Measurements from ENCODE around the gene S100A7A.
"Not testable (repeated sequence)": the region's sequence is repeated elsewhere in the genome, so short reads cannot be mapped to it uniquely, and the experiment has no call there.

The S100A7A gene

DNA sequence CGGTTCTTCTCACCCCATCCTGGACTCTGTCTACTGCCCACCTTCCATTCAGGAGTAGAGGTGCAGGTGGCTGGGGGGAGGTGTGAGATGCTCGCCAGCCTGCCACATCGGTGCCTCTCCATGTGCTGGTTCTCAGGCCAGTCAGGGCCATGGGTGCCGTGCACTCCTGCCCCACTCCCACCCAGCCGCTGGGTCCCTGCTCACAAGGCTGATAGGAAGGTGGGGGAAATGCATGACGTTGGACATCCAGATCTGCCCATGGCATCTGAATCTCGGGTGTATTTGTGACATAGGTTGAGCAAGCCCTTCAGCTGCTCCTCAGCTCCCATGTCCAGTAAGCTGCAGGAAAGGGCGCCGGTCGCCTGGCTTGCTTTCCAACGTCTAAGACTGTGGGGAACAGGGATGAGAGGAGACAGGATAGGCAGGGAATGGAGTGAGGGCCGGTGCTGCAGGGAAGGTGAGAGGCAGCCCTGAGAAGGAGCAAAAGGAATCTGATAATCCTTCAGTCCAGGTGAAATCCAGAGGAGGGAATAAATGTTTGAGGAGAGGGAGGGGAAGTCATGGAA lies 11.8 kb downstream of the S100A7A start:
- no peak for DNase-seq

DNA sequence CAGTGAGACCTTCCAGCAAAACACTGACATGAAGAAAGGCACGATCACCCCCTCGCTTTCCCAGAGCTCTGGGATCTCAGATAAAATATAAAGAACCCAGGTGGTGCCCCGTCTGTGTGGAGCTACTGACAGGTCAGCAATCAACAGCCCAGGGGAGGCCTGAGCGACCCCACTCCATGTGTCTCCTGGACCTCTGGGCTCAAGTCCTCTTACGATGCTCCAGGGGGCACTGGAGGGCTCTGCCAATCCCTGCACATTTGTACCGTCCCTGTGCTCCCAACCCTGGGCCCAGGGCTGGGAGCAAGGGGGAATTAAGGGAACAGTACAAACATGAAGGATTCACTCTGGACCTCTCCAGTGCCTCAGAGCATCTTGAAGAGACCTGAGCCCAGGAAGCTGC lies 12.5 kb downstream of the S100A7A start:
- no peak for DNase-seq

DNA sequence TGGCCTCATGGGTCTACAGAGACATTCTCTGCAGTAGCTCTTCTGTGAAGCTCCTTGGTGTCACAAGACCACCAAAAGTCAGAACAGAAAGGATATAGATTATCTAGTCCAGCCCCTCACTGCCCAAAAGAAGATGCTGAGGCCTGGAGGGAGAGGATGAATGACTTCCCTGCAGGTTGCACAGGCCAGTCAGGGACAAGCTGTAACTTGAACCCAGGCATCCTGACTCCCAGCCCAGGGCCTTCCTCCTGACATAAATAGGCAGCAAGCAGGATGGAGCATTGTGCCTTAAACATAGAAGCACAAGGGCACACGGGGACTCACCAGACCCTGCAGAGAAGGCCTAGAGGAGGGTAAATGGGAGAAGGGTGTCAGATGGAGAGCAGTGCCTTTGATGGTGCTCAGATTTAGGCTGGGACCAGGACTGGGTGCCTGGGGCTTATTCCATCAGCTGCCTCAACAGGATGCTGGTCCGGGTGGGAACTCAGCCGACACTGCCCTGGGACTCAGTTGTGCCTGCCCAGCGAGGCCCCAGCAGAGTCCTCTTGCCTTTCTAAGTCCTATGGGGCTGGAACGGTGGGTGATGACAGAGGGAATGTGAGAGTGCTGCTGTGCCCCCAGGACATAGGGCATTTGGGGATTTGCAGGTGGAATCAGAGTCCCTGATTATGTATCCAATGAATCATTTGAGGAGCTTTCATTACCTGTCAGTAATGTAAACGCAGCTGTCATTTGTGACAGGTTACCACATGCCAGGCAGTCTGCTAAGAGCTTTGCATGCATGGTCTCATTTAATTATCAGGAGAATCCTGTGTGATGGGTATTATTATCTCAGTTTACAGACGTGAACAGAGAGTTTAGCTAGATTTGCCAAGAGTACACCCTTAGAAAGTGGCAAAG lies 13.2 kb downstream of the S100A7A start:
- no peak for DNase-seq

DNA sequence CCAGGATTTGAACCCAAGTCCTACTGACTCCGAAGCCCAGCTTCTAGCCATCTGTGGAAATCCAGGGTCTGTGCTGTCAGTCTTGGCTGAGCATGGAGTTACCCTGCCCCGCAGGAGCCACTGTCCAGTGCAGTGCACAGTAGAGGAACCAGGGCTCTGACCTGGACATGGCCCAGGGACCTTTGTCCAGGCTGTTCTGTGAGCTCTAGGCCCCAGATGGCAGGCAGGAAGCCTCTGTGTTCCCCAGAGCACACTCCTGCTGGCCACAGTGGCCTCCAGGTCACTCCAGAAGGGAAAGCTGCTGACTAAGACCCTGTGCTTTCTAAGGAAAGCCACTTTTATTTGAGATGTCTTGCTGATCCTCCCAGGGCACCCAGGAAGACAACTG lies 13.8 kb downstream of the S100A7A start:
- no peak for DNase-seq

DNA sequence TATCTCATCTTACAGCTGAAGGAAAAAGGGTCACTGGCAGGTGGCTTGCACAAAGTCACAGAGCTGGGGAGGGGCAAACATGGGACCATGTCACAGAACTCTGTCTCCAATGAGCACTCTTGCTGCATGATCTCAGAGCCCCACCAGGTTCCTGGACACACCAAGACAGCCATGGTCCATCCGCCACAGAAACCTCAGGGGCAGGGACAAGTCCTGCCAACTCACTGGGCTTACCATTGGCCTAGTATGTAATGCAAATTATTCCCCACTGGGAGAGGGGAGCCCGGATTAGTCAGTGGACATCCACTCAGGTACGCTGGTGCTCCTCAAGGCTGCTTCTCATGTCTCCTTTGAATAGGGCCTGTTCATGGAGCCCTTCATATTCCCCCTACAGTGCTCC lies 14.2 kb downstream of the S100A7A start:
- no peak for DNase-seq

DNA sequence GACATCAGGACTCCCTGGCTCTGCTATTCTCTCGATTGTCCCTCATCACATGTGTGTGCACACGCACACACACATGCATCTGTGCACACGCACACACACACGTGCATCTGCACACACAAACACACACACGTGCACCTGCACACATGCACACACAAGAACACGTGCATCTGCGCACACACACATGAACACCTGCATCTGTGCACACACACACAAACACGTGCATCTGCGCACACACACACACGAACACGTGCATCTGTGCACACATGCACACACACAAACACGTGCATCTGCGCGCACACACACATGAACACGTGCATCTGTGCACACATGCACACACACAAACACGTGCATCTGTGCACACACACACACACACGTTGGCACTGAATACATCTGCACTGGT lies 14.7 kb downstream of the S100A7A start:
- DNase-seq: no peak

DNA sequence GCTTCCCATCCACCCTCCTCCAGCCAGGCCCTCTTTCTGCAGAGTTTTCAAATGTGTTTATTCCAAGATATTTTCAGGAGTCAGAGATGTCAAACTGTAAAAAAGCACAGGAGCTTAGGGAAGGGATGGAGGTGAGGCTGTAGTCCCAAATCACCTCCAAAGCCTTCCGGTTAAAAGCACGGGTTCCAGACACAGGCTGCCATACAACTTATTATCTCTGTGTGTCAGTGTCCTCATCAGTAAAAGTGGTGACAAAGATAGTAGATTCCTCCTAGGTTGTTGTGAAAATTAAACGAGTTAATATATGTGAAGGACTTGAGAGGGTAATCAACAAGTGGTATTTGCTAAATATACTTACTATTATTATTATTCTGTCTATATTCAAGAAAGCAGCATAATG lies 15.1 kb downstream of the S100A7A start:
- no peak for DNase-seq

DNA sequence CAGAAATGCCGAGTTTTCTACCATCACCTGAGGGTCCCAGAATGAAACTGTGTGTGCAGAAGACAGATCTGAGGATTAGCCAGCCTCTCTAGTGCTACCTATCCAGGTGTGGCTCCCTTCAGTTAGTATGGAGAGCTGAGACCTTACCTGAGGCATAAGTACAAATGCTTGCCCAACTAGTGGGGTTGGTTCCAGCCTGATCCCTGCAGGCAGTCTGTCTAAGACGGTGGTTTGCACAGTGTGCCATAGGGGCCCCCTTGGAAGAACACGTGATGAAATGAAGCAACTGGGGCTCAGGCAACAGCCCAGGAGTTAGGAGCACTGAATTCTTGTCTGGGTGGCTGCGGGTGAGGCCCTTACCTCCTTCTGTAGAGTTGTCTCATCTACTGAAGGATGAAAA lies 15.6 kb downstream of the S100A7A start:
- no peak for DNase-seq

DNA sequence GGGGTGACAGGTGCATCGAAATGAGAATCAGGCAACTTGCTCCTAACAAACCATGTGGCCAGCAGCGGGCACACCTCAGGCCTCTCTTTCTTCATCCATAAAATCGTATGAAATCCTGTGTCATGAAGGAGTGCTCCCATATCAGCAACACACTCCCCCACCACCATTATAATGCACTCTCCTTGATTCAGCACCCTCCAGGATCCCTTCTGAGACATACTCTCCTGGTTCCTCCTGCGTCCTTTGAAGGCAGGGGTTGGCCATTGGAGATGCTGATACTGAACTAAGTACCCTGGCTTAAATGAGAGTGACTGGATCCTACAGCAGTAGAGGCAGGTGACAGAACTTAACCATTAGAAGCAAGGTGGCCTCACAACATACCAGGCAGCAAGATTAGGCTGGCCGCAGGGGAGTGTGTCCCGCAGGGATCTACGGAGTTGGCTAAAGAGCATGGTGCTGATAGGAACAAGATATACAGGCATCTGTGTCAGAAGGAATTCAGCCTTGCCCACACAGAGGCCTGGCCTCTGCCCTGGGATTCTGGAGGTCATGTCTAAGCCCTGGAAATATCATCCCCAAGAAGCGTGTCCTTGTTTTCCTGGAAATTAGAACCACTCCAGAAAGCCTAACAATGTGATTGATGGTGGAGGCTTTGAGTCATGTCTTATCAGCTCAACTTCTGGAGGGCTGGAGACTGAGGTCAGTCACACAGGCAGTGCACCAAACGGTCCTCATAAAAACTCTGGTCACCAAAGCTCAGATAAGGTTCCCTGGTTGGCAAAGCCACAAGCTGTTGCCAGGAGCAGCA lies 16.8 kb downstream of the S100A7A start:
- DNase-seq: peak; percentile 22

DNA sequence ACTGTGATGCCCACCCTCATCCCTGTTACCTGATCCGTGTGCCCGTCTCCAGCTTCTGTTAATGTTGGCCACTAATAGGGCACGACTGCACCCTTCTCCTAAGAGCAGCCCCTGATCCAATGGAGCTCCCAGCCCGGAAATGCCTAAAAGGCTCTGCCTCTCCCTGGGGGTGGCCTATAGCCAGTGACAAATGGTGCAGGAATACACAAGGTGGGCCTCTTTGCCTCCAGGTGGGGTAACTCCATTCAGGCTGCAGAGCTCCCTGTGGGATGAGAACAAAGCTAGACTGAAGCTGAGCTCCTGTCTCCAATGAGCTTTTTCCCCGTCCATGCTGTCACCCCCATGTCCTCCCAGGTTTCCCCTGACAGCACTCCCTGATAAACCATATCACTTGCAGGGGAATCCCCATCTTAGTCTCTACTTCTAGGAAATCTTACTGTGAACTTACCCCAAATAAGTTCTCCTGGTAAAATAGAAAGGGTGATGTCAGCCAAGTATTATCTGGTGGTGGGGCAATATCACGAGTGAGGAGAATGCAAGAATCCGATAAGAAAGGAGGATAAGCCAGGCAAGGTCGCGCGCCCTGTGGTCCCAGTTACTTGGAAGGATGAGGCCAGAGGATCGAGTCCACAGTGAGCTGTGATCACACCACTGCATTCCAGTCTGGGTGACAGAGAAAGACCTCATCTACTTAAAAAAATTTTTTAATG lies 18.6 kb downstream of the S100A7A start:
- peak; percentile 15 for DNase-seq

DNA sequence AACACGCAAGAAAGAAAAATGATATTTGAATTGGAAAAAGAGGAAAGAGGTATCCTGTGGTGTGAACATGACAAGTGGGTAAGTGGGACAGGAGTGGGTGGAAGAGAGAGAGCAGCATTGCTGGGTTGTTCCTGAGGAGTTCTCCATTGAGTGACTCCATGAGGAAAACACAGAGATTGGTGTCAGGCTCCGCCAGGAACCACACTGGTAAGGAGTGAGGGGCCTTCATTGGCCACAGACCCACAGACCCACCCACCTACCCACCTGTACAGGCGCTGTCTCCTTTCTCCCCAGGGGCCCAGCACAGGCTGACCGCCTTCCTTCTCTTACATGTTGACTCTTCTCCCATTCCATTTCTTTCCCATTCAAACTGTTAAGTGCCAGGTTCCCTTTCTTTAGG lies 20.9 kb downstream of the S100A7A start:
- no peak for DNase-seq

DNA sequence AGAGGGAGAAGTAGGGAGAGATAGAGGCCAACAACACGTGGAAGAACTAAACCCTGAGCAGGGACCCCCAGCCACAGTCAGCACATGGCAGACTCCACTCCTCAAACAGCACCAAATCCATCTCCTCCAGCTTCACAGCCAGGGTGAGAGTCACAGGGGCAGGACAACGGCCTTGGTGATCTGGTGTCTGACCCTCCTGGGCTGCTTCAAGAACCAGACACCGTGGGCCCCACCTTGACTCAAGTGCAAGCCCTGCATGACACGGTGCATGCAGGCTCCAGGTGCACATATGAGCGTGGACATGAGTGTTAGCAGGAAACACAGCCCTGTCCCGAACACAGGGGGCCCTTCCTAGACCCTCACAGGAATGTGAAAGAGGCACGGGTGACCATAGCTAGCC lies 22.3 kb downstream of the S100A7A start:
- no peak for DNase-seq

DNA sequence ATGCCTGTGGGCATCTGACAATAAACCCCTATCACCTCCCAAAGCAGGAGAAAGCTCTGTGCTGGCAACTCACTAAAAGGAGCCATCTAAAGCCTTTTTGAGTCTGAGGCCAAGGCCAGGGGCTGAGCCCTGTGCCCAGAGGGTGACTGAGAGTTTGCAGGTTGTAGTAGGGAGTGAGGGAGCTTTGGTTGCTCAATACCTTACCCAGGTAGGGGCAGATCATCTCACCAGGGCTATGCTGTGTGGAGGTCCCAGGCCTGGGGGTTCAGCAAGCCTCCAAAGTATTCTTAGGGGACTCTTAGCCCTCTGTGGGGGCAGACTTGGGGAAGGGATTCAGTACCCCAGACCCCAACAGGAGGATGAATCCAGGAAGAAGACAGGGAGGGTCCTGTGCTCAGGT lies 23.0 kb downstream of the S100A7A start:
- DNase-seq: no peak

DNA sequence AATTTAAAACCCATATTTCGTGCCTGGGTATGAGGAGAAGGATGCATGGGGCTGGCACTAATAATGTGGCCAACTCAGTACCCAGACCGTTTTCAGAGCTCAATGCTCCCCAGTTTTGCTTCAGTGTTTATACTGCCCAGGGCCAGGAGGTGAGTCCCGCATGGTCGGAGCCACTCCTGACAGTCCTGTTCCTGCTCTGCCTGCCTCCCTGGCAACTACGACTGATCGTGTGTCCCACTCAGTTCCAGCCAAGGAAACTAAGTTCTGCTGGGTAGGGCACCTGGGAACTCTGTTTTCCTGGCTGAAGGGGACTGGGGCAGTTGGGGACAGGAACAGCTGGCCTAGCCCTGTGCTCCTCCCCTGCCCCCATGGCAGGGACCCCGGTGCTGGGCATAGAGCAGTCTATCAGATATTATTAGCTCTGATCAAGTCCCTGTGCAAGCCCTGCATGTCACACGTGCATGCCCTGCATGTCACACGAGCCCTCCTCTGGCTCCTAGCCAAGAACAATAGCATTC lies 25.0 kb downstream of the S100A7A start:
- DNase-seq: no peak

DNA sequence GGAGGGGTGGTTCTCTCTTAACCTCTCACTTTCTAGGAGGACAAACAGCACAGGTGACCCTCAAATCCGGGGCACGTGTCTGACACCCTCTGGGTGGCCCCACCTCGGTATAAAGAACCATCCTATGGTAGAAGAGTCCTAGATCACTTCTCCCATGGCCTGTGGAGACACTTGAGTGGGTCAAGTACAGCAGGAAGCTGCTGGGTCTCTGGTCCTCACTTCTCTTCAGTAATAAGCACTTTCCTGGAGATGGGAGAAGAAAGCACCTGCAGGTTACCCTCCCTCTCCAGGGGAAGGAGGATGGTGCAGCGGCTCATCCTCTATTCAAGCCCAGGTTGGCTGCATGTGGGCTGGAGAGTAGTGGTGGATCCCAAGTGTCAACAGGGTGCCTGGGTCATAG lies 27.2 kb downstream of the S100A7A start:
- no peak for DNase-seq

DNA sequence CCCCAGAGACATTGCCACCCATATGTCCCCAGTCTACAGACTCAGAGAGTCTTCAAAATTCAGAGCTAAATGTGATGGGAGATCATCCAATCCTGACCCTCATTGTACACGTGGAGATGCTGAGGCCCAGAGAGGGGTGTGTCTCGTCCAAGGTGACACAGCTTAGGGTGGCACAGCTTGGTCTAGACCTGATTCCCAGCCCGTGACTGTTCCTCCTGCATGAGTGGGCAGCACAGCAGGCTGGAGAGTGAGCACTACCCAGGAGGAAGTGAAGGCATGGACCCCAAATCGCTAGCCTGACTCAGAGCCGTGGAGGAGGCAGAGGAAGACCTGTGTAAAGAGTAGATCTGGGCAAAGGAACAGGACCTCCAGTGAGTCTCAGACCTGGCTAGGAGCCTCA lies 27.8 kb downstream of the S100A7A start:
- DNase-seq: no peak

DNA sequence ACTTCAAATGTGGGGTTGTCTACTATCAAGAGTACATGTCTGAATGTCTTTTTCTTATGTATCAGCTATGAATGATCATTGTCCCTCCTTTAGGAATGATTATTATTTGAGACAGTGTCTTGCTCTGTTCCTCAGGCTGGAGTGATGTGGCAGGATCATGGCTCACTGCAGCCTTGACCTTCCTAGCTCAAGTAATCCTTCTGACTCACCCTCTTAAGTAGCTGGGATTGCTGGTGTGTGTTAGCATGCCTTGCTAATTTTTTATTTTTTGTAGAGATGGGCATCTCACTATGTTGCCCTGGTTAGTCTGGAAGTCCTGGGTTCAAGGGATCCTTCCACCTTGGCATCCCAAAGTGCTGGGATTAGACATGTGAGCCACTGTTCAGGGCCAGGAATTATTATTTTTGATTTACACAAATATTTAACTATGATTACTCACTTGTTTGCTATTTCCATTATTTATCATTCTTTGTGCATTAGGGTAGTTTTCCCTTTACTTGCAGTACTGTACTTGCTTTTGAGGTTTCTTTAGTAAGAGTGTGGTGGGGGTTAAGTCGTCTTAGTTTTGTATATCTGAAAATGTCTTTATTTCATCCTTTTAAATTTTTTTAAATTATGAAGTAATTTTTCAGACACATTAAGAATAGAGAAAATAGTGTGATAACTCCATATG lies 31.3 kb downstream of the S100A7A start:
- DNase-seq: peak; percentile 63

DNA sequence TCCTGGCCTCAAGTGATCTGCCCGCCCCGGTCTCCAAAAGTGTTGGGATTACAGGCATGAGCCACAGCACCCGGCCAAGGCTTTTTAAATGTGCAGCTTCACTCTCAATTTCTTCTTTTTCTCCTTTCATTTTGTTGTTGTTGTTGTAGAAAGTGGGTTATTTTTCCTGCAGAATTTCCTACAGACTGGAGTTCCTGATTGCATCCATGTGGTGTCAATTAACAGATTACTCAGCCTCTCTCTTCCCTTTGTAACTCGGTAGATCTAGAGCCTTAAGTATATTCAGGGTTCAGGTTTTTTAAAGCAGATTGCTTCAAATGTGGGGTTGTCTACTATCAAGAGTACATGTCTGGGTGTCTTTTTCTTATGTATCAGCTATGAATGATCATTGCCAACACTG lies 32.5 kb downstream of the S100A7A start:
- not testable (repeated sequence) for DNase-seq

DNA sequence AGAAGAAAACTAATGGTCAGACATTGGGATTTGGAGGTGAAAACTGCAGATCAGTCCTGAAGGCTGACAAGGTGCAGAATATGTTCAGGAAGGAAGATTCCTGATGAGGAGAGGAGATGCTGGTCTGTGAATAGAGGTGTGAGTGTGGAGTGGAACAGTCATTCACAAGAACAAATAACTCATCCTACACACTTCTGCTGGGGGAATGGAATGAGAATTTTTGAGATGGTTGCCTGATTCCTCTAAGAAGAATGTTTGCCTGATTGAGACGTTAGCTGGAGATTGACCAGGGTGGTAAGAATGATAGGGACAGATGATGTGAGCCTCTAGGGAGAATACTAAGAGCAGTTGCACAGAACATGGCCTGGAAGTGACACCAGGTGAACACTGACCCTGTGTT lies 40.1 kb downstream of the S100A7A start:
- DNase-seq: no peak

DNA sequence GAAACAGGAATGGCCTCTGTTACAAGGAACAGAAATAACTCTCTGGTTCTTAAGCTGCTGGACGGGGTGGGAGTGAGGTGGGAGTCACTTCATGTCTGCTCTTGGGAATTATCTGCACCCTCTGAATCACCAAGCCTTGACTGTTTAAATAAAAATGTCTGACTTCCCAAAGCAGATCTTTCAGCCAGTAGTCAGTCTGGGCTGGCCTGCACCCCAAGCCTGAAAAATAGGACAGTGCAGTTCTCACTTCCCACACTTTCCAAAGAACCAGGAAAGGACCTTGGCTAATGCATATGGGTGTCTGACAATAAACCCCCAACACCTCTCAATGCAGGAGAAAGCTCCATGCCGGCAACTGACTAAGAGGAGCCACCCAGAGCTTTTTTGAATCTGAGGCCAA lies 43.3 kb downstream of the S100A7A start:
- DNase-seq: no peak

DNA sequence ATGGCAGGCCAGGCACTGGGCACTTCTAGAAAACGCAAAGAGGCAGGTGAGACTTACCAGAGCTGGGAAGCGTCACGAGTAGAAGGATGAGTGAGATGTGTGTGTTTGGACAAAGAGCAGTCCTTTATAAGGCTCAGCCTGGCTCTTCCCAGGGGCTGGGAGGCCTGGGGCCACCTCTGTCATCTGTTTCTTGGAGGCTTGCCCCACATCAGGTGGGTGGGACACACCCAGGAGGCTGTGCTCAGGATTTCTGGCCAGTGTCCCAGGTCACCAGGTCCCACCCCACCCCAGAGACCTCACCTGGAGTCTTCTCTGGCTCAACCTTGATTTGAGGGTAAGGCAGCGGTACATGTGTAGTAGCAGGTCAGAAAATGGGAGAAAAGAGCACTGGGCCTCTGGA lies 44.2 kb downstream of the S100A7A start, which contains the start of gene S100A7:
Gene S100A7, minus strand, starts transcription at position 101 of the 400 bp plus-strand sequence. CDS start 1,638 bp downstream, outside the sequence.
- no peak for DNase-seq

DNA sequence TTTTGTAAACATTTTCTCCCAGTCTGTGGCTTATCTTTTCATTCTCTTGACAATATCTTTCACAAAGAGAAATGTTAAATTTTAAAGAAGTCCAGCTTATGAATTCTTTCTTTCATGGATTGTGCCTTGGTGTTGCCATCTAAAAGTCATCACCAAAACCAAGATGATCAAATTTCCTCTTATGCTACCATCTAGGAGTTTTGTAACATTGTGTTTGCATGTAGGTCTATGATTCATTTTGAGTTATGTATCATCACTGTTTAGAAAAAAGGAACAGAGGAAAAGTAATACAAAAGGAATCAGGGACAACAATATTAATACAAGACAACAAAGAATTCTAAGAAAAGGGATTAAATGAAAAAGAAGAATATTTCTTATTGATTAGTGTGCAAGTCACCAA lies 46.4 kb downstream of the S100A7A start:
- DNase-seq: not testable (repeated sequence)

All from NCI-H226 (cell line).